Cardiac fibroblast (primary cell): Measurements from ENCODE around the gene ITPR2.

ENCODE experiments used
- DNase-seq, 2 donors: peaks; one replicate each; pipeline versions ENCODE4 v3.0.0 to v3.0.0-alpha.2; 2010; ENCODE audit warnings: low read depth in 2 of 2
- H3K4me3 ChIP-seq, 2 donors: replicated peaks in 1 of 2; 1 replicate in 1 of 2; 2 replicates in 1 of 2; pipeline ENCODE4 v1.5.1; 2011; ENCODE audit warnings: low read depth in 2 of 2, low read length in 2 of 2, mild to moderate bottlenecking in 2 of 2, moderate library complexity in 1 of 2
- TF ChIP-seq, protein P1 (sequence below): IDR thresholded peaks from one replicate; pipeline ENCODE4 v1.5.1; 2011; ENCODE audit warnings: low read depth, mild to moderate bottlenecking, low read length, inconsistent platforms

Gene ITPR2

GRCh38 chr12:26402648-26403047 lies 430.3 kb downstream of the ITPR2 start:
- TF ChIP-seq, protein P1, sequence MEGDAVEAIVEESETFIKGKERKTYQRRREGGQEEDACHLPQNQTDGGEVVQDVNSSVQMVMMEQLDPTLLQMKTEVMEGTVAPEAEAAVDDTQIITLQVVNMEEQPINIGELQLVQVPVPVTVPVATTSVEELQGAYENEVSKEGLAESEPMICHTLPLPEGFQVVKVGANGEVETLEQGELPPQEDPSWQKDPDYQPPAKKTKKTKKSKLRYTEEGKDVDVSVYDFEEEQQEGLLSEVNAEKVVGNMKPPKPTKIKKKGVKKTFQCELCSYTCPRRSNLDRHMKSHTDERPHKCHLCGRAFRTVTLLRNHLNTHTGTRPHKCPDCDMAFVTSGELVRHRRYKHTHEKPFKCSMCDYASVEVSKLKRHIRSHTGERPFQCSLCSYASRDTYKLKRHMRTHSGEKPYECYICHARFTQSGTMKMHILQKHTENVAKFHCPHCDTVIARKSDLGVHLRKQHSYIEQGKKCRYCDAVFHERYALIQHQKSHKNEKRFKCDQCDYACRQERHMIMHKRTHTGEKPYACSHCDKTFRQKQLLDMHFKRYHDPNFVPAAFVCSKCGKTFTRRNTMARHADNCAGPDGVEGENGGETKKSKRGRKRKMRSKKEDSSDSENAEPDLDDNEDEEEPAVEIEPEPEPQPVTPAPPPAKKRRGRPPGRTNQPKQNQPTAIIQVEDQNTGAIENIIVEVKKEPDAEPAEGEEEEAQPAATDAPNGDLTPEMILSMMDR: no peak
- DNase-seq: peak in 1 of 2 donors; percentile 4
- H3K4me3 ChIP-seq: no peak overlapping the region

GRCh38 chr12:26401874-26402273 lies 431.1 kb downstream of the ITPR2 start:
- DNase-seq: no peak
- no peak overlapping the region for H3K4me3 ChIP-seq
- TF ChIP-seq, protein P1: no peak

GRCh38 chr12:26400627-26401026 lies 432.4 kb downstream of the ITPR2 start:
- H3K4me3 ChIP-seq: no peak overlapping the region
- DNase-seq: no peak
- TF ChIP-seq, protein P1: no peak

DNA sequence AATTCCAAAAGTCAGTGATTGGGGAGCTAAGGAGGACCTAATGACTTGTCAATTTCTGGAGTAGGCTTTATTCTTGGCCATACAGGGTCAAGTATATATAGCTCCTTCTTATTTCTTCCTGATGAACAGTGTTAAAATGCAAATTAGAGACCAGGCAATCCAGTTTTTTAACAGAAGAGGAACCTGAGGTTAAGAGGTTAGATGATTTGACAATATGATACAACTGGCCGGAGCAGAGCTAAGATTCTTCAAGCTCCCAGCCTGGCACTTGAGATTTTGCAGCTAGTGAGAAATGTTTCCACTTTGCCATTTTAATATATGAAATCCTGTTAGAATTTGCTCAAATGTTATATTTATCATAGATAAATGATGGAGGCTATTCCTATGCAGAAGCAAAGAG lies 433.6 kb downstream of the ITPR2 start:
- TF ChIP-seq, protein P1: no peak
- DNase-seq: no peak
- H3K4me3 ChIP-seq: no peak overlapping the region

- no peak for DNase-seq
- TF ChIP-seq, protein P1: no peak
These were observed 436.6 kb downstream of the ITPR2 start for GRCh38 chr12:26396402-26396801.

GRCh38 chr12:26389343-26389742 lies 443.7 kb downstream of the ITPR2 start:
- DNase-seq: no peak
- H3K4me3 ChIP-seq: no peak overlapping the region
- TF ChIP-seq, protein P1: no peak

More at GRCh38 chr12:26396402-26396801, 436.6 kb downstream of the ITPR2 start:
- H3K4me3 ChIP-seq: no peak overlapping the region

DNA sequence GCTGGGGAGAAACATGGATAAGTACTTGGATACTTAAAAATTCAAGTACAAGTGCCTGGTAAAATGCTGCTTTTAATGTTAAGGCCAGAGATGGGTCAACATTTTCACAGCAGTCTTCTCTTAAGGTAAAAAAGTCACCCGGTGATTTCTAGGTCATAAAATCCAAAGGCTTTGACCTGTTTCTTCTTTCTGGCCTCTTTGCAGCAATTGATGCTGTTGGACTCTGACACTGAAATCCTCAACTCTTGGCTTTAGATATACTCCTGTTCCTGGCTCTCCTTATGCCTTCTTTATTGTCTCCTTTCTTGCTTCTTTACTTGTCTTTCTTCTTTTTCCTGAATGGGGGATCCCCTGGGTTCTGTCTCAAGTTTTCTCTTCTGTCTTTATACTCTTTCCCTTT lies 448.5 kb downstream of the ITPR2 start:
- DNase-seq: no peak
- TF ChIP-seq, protein P1: no peak
- no peak overlapping the region for H3K4me3 ChIP-seq
